ENCODE data around the gene PLAU. TPM values are rescaled to one million over a fixed set of nuclear protein-coding genes. Genes with fewer than 3 reads are reported as not detected.

PLAU gene
- total and polyA plus RNA-seq, 9 of the 15 experiments (the other 6 are each of a cell fraction or from before 2014, with no cell fraction given), result 2.1 to 16.9 (median 3.3) TPM

DNA sequence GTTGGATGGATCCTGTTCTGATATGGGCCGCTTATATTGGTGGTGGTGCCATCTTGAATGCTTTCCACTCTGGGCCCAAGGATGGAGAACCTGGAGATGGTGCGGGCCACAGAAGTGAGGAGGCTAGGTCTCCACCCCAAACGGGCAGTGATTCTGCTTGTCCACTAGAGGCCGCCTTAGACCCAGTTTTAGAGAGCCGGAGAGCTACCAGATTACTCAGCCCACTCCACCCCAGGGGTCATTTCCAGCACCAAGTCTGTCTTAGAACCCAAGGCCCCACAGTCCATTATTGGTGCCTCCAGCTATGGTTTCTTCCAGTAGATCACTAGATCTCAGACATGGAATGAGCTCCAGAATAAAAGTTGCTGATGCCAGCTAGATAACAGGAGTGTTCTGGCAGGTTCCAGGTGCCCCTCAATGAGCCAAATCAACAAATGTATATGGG, 24.8 kb upstream of the PLAU start (continued):
- TF ChIP-seq SP2 (IDR thresholded peaks at IDR 0.05; ENCODE audit: extremely low read depth, low read depth, low read length, poor library complexity, severe bottlenecking), result no peak
- no peak for TF ChIP-seq TEAD4 (IDR thresholded peaks at IDR 0.05; ENCODE audit: low read length)
- no peak for TF ChIP-seq TEAD4 (CRISPR knock-in tag; IDR thresholded peaks at IDR 0.05; ENCODE audit: borderline replicate concordance)
- no peak for TF ChIP-seq NCOA4 (IDR thresholded peaks at IDR 0.05; ENCODE audit: partially characterized antibody)
- TF ChIP-seq, protein P1, sequence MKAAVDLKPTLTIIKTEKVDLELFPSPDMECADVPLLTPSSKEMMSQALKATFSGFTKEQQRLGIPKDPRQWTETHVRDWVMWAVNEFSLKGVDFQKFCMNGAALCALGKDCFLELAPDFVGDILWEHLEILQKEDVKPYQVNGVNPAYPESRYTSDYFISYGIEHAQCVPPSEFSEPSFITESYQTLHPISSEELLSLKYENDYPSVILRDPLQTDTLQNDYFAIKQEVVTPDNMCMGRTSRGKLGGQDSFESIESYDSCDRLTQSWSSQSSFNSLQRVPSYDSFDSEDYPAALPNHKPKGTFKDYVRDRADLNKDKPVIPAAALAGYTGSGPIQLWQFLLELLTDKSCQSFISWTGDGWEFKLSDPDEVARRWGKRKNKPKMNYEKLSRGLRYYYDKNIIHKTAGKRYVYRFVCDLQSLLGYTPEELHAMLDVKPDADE (conservative IDR thresholded peaks at IDR 0.05; ENCODE audit: control insufficient read depth, low read depth, low read length), result no peak
- peak; percentile 36; the same call in 1 of the 2 replicates for TF ChIP-seq ATF7 (IDR thresholded peaks at IDR 0.05)
- TF ChIP-seq TFAP4 (CRISPR knock-in tag; IDR thresholded peaks at IDR 0.05; ENCODE audit: borderline replicate concordance), result 0 out of 2 replicates have a peak, but pooled peaks have one; percentile 13
- no peak for TF ChIP-seq NCOA6 (IDR thresholded peaks at IDR 0.05)
- no peak for TF ChIP-seq ELF4 (CRISPR knock-in tag; IDR thresholded peaks at IDR 0.05)
- TF ChIP-seq ATF6 (CRISPR knock-in tag; IDR thresholded peaks at IDR 0.05), result no peak
- TF ChIP-seq SIN3B (IDR thresholded peaks at IDR 0.05; ENCODE audit: low read depth), result 0 out of 2 replicates have a peak, but pooled peaks have one; percentile 6
- TF ChIP-seq TARDBP (IDR thresholded peaks at IDR 0.05), result no peak
- no peak for TF ChIP-seq HDAC3 (IDR thresholded peaks at IDR 0.05; ENCODE audit: borderline replicate concordance, partially characterized antibody)
- peak; percentile 37; the same call in 1 of the 2 replicates for TF ChIP-seq ZNF592 (IDR thresholded peaks at IDR 0.05)
- TF ChIP-seq ELK1 (CRISPR knock-in tag; IDR thresholded peaks at IDR 0.05), result no peak
- no peak for TF ChIP-seq E2F5 (CRISPR knock-in tag; IDR thresholded peaks at IDR 0.05)
- no peak for TF ChIP-seq MCM3 (IDR thresholded peaks at IDR 0.05)
- no peak for TF ChIP-seq HLTF (IDR thresholded peaks at IDR 0.05)
- TF ChIP-seq ZNF41 (CRISPR knock-in tag; conservative IDR thresholded peaks at IDR 0.05), result no peak

Measured in K562 (cell line).